Nephron progenitor cell (in vitro differentiated cells): ENCODE results near the gene ERCC2.
A peak's percentile ranks its signal among the peaks of the same experiment; 100 is the strongest.

Source experiments
- DNase-seq: peaks from one replicate; pipeline ENCODE4 v3.0.0; 2021
- H3K27ac Mint-ChIP-seq: 2 replicates; pipeline ENCODE4 v1.8.0; 2021; ENCODE audit warnings: mild to moderate bottlenecking, moderate library complexity, mixed read lengths
- H3K27me3 Mint-ChIP-seq: 2 replicates; pipeline ENCODE4 v1.8.0; 2021; ENCODE audit warnings: mild to moderate bottlenecking, low read depth, mixed read lengths; ENCODE audit not compliant: poor library complexity
- H3K36me3 Mint-ChIP-seq: 2 replicates; pipeline ENCODE4 v1.8.0; 2021; ENCODE audit warnings: low read depth, mixed read lengths
- H3K4me1 Mint-ChIP-seq: 2 replicates; pipeline ENCODE4 v1.8.0; 2021; ENCODE audit warnings: mixed read lengths
- H3K4me3 Mint-ChIP-seq: 2 replicates; pipeline ENCODE4 v1.8.0; 2021; ENCODE audit warnings: mild to moderate bottlenecking, moderate library complexity, mixed read lengths
- H3K9me3 Mint-ChIP-seq: 2 replicates; pipeline ENCODE4 v1.8.0; 2021; ENCODE audit warnings: mild to moderate bottlenecking, moderate library complexity, mixed read lengths
- TF ChIP-seq, protein P1 (sequence below): fragments of 200-600 bp; sonication (generic); IDR thresholded peaks from 2 replicates; pipeline ENCODE4 v1.5.0; 2021; ENCODE audit warnings: antibody characterized with exemption

The ERCC2 gene

DNA sequence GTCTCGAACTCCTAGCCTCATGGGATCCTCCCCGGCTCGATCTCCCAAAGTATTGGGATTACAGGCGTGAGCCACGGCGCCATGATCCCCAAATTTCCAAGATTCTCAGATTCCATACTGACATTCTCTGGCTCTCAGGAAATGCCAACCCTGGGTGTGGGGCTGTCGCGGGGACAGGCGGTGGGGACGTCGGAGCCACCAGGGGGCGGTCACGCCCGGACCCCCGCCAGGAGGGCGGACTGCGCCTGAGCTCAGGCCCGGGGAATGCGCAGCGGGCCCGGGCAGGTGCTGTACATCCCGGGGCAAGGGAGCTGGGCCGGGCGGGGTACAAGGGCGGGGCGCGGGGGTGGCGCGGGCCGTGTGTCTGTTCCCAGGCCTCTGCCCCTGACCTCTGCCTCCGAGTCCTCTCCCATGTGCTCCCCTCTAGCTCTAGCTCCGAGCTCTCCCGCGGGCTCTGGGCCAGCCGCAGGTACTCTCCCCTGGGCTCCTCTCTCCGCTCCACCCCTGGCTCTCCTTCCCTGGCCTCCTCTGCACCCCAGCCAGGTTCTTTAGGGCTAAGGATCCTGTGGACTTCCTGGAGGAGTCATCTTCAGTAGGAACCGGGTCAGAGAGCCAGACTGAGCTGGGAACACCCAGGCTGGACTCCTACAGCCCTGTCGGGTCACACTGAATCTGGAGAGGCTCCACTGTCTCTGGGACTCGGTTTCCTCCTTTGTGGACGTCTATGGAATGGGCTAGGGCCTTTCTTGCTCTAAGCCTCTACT, 32.1 kb upstream of the ERCC2 start:
- Mint-ChIP-seq H3K27ac (no peak overlapping the region), H3K4me1 (peaks cover 56% of the 10 kb centered on the region), H3K4me3 (peak overlapping the region; percentile 38), H3K9me3 (no peaks in the 10 kb centered on the region), H3K36me3 (no peaks in the 10 kb centered on the region), H3K27me3 (peaks cover 61% of the 10 kb centered on the region)
- DNase-seq = peak; percentile 79
- TF ChIP-seq, protein P1, sequence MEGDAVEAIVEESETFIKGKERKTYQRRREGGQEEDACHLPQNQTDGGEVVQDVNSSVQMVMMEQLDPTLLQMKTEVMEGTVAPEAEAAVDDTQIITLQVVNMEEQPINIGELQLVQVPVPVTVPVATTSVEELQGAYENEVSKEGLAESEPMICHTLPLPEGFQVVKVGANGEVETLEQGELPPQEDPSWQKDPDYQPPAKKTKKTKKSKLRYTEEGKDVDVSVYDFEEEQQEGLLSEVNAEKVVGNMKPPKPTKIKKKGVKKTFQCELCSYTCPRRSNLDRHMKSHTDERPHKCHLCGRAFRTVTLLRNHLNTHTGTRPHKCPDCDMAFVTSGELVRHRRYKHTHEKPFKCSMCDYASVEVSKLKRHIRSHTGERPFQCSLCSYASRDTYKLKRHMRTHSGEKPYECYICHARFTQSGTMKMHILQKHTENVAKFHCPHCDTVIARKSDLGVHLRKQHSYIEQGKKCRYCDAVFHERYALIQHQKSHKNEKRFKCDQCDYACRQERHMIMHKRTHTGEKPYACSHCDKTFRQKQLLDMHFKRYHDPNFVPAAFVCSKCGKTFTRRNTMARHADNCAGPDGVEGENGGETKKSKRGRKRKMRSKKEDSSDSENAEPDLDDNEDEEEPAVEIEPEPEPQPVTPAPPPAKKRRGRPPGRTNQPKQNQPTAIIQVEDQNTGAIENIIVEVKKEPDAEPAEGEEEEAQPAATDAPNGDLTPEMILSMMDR = peak; percentile 68

DNA sequence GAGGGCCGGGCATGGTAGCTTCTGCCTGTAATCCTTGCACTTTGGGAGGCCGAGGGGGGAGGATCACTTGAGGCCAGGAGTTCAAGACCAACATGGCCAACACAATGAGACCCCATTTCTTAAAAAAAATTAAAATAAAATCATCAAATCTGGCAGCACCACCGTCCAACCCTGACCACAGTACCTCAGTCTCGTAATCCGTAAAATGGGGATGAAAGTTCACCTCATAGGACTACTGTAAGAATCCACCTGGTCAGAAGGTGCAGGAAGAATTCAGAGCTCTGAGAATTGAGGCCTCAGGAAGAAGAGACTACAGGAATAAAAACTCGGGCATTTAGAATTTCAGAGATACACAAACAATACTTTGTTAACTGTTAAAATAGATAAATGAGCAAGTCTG, 31.4 kb upstream of the ERCC2 start:
- no peaks in the 10 kb centered on the region for H3K36me3 Mint-ChIP-seq
- peaks cover 50% of the 10 kb centered on the region for H3K4me1 Mint-ChIP-seq
- no peak for DNase-seq
- no peak overlapping the region for H3K4me3 Mint-ChIP-seq
- H3K9me3 Mint-ChIP-seq = no peaks in the 10 kb centered on the region
- TF ChIP-seq, protein P1 = no peak
- peaks cover 67% of the 10 kb centered on the region for H3K27me3 Mint-ChIP-seq
- H3K27ac Mint-ChIP-seq = no peak overlapping the region

DNA sequence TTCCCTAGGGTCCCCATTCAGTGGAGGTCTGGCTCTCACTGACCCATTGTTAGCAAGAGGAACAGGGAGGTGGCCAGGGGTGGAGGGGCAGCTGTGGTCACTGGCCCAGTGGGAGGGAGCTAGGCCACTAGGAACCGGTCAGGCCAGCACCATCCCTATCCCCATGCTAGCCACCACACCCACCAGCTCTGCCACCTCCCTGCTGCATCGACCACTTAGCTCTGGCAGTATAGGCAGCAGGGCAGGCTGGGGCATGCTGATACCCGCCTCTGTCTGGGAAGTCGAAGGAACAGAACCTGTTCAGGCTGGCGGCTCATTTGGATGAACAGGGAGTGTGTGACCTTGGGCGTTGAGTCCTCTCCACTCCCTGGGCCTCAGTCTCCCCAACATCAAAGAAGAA, 29.8 kb upstream of the ERCC2 start:
- DNase-seq = no peak
- TF ChIP-seq, protein P1 = no peak
- Mint-ChIP-seq H3K36me3 (no peaks in the 10 kb centered on the region), H3K27me3 (peaks cover 80% of the 10 kb centered on the region), H3K4me1 (peaks cover 37% of the 10 kb centered on the region), H3K27ac (no peak overlapping the region), H3K4me3 (no peak overlapping the region), H3K9me3 (no peaks in the 10 kb centered on the region)

DNA sequence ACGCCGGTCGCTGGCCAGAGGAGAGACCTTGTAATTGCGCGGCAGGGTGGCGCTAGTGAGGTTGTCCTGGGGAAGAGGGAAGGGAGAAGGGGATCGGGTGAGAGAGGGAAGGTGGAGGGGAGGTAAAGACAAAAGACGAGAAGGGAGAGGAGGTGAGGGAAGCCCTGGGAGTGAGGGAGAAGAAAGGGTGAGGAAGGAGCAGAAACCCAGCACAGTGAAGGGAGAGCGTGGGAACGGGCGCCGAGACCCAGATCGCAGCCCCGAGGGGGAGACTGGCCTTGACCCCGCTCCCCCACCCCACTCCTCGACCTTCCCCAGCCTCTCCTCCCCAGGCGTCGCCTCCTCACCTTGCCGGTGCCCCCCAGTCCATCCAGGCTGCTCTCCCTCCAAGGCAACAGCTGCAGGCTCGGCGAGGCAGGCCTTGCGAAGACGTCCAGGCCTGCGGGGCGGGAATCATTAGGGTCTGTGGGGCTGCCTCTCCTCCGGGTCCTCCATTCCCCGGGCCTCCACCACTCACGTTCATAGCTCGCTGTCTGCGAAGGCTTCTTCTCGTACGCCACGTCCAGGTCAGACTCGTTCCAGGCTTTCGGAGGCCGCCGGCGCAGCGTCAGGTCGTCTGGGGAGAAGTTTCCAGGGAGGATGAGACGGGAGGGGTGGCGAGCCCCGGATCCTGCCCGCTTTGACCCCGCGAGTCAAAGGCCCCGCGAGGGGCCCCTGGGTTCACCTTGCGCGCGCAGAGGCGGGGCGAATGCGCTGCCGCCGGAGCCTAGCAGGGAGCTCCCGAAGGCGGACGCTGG, 25.6 kb upstream of the ERCC2 start:
- peak overlapping the region; percentile 40 for H3K4me3 Mint-ChIP-seq
- peak; percentile 54 for DNase-seq
- TF ChIP-seq, protein P1 = no peak

DNA sequence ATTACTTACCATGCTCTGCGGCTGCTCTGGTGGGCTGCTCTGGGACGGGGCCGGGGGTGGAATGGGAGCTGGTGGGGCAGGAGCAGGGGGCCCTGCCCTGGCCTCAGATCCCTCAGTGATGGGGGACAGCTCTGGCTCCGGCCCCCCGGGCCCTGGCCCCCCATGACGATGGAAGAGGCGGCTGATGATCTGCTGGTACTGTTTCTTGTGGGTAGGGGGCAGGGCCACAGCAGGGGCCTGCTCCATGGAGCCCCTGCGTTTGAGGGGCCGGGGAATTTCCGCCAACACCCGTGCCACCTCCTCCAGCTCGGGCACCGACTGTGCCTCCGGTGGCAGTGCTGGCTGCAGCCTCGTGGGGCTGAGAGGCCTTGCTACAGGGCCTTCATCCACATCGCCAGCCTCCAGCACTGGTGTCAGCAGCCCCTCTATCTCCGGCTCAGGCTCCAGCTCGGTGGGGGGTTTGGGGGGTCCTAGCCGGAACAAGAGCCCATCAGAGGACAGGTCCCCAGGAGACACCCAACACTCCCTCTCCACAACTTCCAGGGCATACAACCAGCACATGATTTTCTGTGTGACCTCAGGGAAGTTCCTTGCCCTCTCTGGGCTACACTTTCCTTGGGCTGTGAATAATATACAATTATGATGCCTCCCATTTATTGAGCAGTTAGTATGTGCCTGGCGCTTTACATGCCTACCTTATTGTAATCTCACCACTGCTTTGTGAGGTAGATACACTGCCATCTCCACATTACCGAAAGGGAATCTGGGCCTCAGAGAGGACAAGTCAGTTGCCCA, 21.7 kb upstream of the ERCC2 start:
- Mint-ChIP-seq H3K27me3 (peaks cover 57% of the 10 kb centered on the region), H3K4me3 (no peak overlapping the region), H3K36me3 (no peaks in the 10 kb centered on the region), H3K4me1 (no peaks in the 10 kb centered on the region), H3K27ac (no peak overlapping the region), H3K9me3 (no peaks in the 10 kb centered on the region)
- TF ChIP-seq, protein P1 = no peak
- DNase-seq = no peak

More for the DNA sequence above, 25.6 kb upstream of the ERCC2 start:
- no peaks in the 10 kb centered on the region for H3K36me3 Mint-ChIP-seq
- no peaks in the 10 kb centered on the region for H3K9me3 Mint-ChIP-seq
- peaks cover 13% of the 10 kb centered on the region for H3K4me1 Mint-ChIP-seq
- peaks cover 71% of the 10 kb centered on the region for H3K27me3 Mint-ChIP-seq
- H3K27ac Mint-ChIP-seq = no peak overlapping the region
